ENCODE measurements around the gene TMEM50B. TPM values are rescaled to one million over a fixed set of nuclear protein-coding genes. Genes with fewer than 3 reads are reported as not detected.
A peak's percentile ranks its signal among the peaks of the same experiment; 100 is the strongest.

TMEM50B gene
- total and polyA plus RNA-seq, 7 donors, result 9.0 to 106 (median 63.3) TPM

DNA sequence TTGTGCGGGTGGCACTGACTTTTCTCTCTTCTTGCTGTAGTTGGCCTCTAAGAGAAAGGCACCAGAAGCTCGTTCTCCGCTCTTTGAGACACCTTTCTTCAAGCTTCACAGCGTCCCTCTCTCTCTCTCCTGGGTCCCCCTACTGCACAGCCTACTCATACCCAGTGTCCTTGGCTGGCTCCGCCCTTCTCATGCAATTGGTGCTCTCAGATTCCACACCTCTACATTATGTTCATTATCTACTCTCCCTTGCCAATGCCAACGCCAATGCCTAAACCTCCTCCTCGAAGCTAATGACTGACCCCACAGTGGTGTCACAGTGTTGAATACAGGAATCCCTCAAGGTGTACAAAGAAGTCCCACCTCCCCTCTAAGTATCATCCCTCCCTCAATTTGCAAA lies 16.6 kb upstream of the TMEM50B start:
- 62 to 68% methylated on average over 7 of the region's 7 CpGs for WGBS, 2 donors
- Histone ChIP-seq H3K9me3 (no peaks in the 10 kb centered on the region), H3K4me3 (no peak overlapping the region), H3K4me1 (no peaks in the 10 kb centered on the region), H3K27ac (no peak overlapping the region), H3K27me3 (no peaks in the 10 kb centered on the region), H3K36me3 (no peaks in the 10 kb centered on the region)
- no peak for DNase-seq
- TF ChIP-seq CTCF (IDR thresholded peaks at IDR 0.05) (no peak), EP300 (IDR thresholded peaks at IDR 0.05) (no peak), POLR2A (IDR thresholded peaks at IDR 0.05) (no peak), POLR2AphosphoS5 (IDR thresholded peaks at IDR 0.05) (no peak)
- intact Hi-C loops (cut with DNase I), result no loop called here

- 40 to 58% methylated on average over 4 of the region's 4 CpGs for WGBS, 2 donors
Measured at GRCh38 chr21:33495743-33496142, 16.0 kb upstream of the TMEM50B start.

DNA sequence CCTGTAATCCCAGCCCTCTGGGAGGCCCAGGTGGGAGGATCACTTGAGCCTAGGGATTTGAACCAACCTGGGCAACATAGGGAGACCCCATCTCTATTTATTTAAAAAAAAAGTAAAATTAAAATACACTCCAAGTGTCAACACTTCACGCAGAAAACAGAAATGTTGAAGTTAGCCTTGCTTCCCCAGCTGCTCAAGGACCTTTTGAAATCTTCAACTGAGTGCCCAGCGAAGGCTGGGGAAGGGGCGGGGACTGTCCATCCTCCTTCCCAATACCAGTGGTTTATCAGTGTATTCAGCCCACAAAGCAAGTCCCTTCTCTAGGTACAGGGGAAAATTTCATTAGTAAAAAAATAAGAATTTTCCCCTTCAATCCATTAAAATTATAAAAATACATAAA lies 14.0 kb upstream of the TMEM50B start:
- TF ChIP-seq CTCF (IDR thresholded peaks at IDR 0.05), result no peak
- no peak for TF ChIP-seq POLR2AphosphoS5 (IDR thresholded peaks at IDR 0.05)
- no peak for TF ChIP-seq EP300 (IDR thresholded peaks at IDR 0.05)
- TF ChIP-seq POLR2A (IDR thresholded peaks at IDR 0.05), result no peak
- H3K36me3 ChIP-seq, result no peaks in the 10 kb centered on the region
- no peaks in the 10 kb centered on the region for H3K27me3 ChIP-seq
- H3K4me1 ChIP-seq, result peaks cover 0 to 8% (median 3%) of the 10 kb centered on the region in 4 donors
- H3K27ac ChIP-seq, result no peak overlapping the region
- no peak overlapping the region for H3K4me3 ChIP-seq
- WGBS, 2 donors, result 90 to 93% methylated on average over 3 of the region's 3 CpGs
- intact Hi-C loops (cut with DNase I), result no loop called here
- no peak for DNase-seq
- H3K9me3 ChIP-seq, result no peaks in the 10 kb centered on the region

More at GRCh38 chr21:33495743-33496142, 16.0 kb upstream of the TMEM50B start:
- Histone ChIP-seq H3K27me3 (no peaks in the 10 kb centered on the region), H3K36me3 (no peaks in the 10 kb centered on the region), H3K4me3 (no peak overlapping the region), H3K27ac (no peak overlapping the region), H3K4me1 (peaks cover 0 to 5% (median 2%) of the 10 kb centered on the region in 4 donors), H3K9me3 (no peaks in the 10 kb centered on the region)
- no peak for DNase-seq
- TF ChIP-seq POLR2AphosphoS5 (IDR thresholded peaks at IDR 0.05) (no peak), EP300 (IDR thresholded peaks at IDR 0.05) (no peak), CTCF (IDR thresholded peaks at IDR 0.05) (no peak), POLR2A (IDR thresholded peaks at IDR 0.05) (no peak)
- intact Hi-C loops (cut with DNase I), result no loop called here

DNA sequence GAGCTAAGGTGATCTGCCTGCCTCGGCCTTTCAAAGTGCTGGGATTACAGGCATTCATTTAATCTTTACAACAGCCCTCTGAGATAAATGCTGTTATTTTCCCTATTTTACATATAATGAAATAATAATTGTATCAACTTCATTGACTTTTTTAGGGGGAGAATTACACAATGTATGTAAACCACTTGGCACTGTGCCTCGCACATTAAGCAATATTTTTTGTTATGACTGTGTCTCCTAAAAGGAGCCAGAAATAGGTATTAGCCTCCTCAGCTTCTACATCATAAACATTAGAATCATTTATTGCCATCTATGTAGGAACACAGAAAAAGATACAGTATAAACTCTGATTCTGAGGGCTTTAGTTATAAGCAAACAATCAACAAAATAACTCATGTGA lies 12.8 kb upstream of the TMEM50B start:
- H3K9me3 ChIP-seq, result no peaks in the 10 kb centered on the region
- TF ChIP-seq CTCF (IDR thresholded peaks at IDR 0.05) (no peak), EP300 (IDR thresholded peaks at IDR 0.05) (no peak), POLR2A (IDR thresholded peaks at IDR 0.05) (no peak), POLR2AphosphoS5 (IDR thresholded peaks at IDR 0.05) (no peak)
- DNase-seq, result no peak
- peak overlapping the region in 2 of 4 donors; percentile 79 to 80 for H3K27ac ChIP-seq
- intact Hi-C loops (cut with DNase I), result no loop called here
- H3K4me3 ChIP-seq, result no peak overlapping the region
- WGBS, 2 donors, result 36 to 73% methylated on average over 2 of the region's 2 CpGs
- H3K27me3 ChIP-seq, result no peaks in the 10 kb centered on the region
- no peaks in the 10 kb centered on the region for H3K36me3 ChIP-seq
- H3K4me1 ChIP-seq, result peaks cover 0 to 8% (median 3%) of the 10 kb centered on the region in 4 donors
